CD4-positive, alpha-beta T cell treated with Interleukin-15 for 1 hour (primary cell): ENCODE data around the gene NIM1K.
"Not testable (repeated sequence)": the region's sequence is repeated elsewhere in the genome, so short reads cannot be mapped to it uniquely, and the experiment has no call there.

ENCODE experiments used
- DNase-seq: peaks from one replicate; pipeline ENCODE4 v3.0.0-alpha.2; 2020

Gene NIM1K

DNA sequence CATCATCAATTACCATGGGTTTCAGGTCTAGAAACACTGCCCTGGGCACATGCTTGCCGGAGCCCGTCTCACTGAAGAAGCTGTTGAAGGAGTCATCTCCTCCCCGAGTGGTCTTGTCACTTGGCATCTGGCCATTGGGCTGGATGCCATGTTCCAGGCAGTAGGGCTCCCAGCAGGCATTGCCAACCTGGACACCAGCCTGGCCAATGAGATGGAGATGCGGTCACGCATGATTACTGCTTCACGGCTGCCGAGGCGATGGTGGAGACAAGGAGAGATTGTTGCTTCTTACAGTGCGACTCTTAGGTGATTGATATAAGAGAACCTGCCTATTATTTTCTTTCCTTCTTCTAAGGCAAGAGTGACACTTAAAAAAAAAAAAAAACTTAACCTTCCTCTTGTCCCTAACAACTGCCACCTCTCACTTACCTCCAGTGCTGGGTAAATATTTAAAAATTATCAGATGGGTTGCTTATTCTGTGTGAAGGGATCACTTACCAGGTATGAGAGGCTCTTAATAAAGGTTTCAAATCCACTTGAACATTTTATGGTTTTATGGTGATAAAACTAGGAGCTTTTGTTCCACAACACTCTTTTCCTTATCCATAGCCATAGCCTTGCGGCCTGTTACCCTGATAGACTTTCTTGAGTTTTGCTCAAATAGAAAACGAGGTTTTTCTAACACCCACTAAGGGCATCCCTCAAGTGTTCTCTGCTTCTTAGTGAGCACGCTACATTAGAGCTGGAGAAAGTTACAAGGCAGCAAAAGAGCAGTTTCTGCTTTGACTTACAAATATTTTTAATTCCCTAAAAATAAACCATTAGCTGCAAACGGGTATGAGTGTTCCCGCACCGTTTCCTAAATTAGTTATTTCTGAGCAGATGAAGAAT, 41.2 kb downstream of the NIM1K start:
- DNase-seq: no peak

DNA sequence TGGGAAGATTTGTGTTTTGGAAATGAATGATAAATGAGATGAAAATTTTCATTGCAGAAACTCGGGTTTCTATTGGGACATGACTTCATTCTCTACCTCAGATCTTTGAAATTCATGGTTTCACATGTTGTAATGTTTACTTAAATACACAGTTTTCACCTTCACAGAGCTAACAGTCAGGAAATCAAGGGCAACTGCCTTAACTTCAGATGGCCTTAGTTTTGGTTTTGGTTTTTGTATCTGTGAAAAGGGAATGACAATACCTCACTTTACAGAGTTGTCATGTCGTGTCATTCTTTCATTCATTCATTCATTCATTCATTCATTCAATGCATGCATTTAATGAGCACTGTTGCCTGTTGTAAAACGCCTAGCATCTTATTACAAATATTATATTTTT, 41.9 kb downstream of the NIM1K start:
- no peak for DNase-seq

DNA sequence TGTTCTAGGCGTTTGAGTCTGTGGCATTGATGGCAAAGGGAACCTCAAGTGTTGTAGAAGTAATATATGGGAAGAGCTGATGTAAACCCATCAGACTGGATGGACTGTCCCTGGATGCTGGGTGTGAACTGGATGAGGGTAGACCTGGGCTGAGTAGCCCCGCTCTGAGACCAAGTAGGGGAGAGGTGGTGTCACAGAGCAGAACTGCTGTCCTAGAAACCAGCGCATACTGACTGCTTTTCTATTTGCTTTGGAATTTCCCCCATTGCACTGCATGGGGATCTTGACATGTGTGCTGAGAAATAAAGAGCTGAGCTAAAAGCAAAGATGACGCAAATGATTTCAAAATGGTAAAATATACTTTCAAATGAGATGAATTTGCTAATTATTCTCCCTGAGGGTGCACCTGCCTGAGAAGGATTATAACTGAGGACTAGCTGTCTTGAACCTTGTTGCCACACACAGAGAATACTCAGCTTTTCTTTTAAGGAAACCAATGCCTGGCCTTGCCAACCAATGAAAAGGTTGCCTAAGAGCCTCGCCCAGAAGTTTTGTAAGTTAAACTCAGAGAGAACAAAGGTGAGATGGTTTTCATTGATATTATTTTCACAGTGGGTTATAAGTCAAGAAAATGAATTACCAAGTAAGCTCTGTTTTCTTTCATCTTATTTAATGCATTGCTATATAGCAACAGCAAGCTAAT, 44.8 kb downstream of the NIM1K start:
- no peak for DNase-seq

DNA sequence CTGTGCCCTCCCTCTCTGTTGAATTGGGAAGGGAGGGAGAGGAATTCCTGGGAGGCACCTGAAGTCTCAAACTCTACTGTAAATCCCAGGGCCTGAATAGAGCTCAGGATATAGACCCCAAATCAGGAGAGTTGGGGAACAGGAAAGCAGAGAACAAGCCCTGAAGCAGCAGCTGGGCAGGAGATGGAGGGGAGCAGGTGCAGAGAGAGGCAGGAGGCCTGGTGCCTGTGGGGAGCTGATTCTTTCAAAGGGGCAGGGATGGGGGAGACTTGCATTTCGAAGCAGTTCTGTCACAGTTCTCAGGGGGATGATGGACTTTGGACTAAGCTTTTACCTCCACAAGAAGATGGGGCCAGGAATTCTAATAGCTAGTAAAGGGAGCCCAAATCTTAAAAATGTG, 50.2 kb downstream of the NIM1K start:
- DNase-seq: no peak

DNA sequence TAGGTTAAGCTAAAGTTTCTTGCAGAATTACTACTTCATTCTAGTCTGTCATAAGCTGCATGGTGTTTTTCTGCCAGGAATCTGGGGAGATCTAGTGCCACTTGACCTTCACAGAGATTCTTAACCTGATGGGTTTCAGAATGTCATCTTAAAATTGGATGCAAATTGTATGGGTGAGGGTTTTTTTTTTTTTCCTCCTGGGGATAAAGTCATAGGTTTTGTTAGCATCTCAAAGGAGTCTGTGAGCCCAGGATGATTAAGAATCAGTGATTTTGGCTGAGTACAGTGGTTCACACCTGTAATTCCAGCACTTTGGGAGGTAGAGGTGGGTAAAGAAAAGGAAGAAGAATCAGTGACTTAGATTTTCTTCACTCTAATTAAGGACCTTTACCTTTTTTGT, 51.2 kb downstream of the NIM1K start:
- no peak for DNase-seq

DNA sequence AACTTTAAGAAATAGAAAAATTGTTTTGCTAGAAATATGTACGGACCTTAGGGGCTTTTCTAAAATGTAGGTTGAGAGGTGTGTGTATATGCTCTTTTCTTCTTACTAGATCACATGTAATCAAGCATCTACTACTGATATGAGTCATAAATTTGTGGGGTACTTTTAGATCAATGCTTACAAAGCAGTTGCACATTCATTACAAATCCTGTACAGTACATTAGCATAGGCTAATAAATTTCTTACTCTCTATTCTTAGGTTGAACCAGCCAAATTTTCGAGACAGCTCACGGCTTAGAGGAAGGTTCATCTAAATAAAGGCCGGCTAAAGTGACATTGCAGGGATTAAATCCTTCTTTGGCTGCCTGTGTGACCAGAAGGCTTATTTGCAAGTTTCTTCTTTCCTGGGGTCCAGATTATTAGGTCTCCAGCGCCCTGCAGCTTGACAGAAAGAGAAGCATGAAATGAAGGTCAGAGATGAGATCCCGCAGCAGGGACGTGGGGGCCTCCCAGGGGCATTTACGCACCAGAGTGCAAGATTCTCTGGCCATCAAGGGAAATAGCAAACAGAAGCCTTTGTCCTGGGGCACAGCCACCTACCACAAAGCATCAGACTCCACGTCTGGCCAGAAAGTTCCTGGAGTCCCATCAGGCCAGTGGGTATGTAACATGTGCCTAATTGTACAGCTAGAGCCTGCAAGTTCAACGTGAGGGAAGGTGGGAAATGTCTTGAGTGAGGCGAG, 53.0 kb downstream of the NIM1K start:
- DNase-seq: no peak

DNA sequence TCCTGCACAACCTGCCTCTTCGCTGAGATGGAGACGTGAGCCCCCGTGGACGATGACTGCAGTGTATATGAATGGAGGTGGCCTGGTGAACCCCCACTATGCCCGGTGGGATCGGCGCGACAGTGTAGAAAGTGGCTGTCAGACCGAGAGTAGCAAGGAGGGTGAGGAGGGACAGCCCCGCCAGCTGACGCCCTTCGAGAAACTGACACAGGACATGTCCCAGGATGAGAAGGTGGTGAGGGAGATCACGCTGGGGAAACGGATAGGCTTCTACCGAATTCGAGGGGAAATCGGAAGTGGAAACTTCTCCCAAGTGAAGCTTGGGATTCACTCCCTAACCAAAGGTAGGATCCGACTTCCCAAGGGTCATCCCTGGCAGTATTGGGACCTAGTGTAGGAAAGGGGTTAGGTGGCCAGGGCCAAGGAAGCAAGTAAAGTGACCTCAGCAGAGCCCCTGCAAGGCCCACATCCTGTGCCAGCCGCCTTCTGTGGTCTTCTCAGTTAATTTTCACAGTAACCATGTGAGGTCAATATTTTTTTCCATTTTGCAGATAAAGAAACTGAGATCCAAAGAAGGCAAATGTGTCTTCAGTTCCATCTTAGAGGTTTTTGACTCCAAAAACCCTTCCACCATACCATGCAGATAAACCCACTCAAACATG, 53.8 kb downstream of the NIM1K start:
- no peak for DNase-seq

DNA sequence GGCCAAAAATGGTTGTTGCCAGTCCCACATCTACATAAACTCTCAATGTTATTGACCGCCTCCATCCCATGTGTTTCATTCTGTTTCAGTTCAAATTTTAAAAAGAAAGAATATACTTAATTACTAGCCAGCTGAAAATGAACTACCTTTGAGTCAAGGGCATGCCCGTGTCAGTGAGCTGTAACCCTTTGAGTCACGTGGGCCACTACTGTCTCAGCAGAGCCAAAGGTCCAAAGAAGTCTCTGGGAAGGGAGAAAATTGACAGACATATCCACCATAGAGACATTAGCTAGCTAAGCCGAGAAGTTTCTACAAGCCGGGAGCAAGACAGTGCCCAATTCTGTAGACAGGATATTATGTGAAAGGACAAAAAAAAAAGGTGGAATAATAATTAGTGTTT, 59.7 kb downstream of the NIM1K start:
- no peak for DNase-seq

DNA sequence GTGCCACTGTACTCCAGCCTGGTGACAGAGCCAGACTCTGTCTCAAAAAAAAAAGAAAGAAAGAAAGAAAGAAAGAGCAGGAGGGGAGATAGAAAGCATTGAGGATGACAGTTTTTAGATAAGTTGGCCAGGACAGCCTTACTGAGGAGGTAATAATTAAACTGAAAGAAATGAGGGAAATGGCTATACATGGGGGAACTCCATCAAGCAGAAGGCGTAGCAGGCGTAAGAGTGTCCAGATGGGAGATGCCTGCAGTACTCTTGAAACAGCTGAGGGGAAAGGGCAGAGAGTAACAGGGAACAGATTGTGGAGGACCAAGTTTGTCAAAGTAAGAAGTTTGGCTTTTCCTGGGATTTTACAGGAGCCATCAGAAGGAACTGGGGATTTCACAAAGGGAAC, 63.7 kb downstream of the NIM1K start:
- DNase-seq: no peak

DNA sequence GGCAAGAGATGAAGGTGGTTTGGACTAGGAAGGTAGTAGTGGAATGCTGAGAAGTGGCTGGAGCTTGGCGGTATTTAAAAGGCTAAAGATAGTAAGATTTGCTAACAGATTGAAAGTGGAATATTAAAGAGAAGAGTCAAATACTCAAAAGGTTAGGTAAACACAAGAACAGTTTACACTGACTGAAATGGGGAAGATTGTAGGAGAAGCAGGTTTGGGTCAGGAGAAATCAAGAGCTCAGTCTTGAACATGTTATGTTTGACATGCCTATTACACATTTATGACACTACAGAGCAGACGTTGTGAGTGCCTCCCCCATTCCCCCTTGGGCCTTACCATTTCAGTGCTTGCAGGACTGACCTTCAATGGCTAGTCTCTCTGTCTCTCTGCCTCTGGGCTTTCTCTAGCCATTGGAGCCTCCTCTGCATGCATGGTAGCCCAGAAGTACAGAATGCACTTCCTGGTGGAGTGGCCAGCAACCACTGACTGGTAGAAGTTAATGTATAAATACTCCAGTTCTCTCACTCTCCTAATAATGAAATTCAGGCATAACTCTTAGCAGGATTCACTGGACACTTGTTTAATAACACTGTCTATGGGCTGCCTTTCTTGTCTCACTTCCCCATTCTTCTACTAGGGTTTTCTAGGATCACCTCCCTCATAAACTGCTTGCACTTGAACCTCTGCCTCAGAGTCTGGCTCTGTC, 64.4 kb downstream of the NIM1K start:
- DNase-seq: no peak

DNA sequence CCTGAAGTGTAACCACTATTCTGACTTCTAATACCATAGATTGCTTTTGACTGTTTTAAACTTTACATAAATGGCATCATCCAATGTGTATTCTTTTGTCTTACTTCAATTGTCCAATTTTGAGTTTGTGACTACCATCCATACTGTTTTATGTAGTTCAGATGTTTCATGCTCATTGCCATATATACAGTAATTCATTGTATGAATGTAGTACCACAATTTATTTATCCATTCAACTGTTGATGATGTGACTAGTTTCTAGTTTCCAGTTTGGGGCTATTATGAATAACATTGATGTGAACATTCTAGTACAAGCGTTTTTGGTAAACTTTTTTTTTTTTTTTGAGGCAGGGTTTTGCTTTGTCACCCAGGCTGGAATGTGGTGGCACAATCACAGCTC, 66.1 kb downstream of the NIM1K start:
- DNase-seq: no peak

DNA sequence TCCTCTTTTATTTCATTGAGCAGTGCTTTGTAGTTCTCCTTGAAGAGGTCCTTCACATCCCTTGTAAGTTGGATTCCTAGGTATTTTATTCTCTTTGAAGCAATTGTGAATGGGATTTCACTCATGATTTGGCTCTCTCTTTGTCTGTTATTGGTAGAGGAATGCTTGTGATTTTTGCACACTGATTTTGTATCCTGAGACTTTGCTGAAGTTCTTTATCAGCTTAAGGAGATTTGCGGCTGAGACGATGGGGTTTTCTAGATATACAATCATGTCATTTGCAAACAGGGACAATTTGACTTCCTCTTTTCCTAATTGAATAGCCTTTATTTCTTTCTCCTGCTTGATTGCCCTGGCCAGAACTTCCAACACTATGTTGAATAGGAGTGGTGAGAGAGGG, 70.2 kb downstream of the NIM1K start:
- DNase-seq: not testable (repeated sequence)

DNA sequence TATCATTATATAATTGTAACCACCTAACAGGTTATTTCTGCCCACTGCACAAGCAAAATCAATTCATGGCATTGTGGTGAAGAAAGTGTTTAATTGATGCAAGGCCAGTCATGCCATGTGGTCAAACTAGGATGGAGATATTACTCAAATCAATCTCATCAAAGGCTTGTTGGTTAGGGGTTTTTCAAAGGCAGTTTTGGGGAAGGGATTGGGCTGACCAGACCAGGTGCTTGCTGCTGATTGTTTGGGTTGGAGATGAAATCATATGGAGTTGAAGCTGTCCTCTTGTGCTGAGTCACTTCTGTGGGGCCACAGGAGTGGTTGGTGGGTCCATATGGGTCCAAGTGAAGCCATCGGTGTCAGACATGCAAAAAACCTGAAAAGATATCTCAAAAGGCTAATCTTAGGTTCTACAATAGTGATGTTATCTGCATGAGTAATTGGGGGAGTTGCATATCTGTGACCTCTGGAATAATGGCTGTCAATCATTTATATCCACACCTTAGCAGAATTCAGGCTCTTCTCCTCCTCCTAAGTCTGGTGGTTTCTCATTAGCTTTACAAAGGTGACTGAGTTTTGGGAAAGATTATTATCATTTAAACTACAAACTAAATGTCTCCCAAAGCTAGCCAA, 76.3 kb downstream of the NIM1K start:
- DNase-seq: no peak

DNA sequence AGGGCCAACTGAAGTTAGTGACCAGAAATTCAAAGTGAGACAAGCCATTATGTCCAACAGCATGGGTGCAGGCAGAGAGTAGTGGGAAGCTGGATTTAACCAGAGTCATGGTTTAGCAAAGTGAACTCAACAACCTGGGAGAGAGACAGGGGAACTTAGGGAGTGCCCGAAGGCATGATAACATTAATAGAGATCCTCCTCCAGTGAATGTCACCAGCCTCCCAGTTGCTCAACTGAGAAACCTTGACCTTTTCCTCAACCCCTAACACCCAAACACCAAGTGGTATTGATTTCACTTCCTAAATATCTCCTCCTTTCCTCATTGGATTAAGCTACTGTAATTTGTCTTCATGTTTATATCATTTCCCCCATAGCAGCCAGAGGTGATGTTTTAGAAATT, 78.6 kb downstream of the NIM1K start:
- no peak for DNase-seq

DNA sequence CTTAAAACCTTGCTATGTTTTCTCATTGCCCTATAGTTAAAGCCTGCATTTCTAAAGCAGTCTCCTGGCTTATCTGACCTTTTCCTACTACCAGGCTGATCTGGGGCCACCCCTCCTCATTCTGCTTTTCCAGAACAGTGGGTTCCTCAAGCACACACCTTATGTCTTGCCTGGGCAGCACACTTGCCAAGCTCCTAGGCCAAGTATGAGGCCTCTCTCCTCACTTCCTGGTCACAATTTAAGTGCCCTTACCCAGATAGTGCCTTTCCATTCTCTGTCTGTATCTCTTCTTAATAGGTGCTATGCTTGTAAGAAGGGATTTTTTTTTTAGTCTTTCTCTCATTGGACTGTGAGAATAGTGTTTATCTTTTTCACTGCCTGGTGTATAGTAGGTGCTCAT, 81.5 kb downstream of the NIM1K start:
- DNase-seq: no peak

DNA sequence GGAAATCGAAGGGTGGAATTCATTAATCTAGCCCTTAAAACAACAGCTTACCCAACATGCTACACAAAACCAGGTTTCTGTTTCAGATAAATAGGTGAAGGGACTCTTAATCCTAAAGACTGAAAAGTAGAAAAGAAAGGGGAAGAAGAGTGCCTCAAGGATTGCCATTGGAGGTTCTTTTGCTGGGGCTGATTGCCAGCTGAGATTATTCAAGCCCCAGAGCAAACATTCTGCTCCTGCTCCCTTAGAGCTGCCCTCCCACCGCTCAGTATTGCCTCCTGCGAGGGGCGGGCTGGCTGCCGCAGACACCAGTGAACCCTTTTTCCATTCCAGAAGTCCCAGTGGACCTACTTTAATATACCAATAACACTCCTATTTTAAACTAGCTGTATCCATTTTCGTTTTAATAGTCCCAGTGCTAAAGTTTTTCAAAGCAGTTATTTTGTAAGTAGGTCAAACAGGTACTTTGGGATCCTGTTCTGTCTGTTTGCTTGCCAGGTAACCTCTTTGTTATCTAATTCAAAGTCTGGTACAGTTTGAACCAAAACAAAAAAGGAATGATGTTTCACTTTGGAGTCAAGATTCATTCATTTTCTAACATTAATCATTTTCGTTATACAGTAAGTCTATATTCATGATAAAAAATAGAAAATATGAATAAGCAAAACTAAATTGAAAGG, 82.5 kb downstream of the NIM1K start:
- DNase-seq: no peak

DNA sequence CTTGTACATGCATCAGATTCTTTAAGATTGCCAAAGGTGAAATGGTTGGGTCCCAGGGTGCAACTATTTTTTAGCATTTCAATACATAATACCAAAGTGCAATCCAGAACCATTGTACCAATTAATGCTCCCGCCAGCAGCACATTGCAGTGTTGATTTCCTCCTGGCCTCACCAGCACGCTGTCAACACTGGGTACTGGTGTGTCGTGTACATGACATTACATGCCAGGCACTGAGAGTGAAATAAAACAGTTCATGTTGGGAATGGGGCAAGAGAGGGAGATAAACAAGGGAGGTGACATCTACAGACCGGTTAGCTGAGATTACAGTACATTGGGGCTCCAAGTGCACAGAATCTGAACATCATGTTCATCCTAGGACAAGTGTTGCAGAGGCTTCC, 83.4 kb downstream of the NIM1K start:
- DNase-seq: no peak

DNA sequence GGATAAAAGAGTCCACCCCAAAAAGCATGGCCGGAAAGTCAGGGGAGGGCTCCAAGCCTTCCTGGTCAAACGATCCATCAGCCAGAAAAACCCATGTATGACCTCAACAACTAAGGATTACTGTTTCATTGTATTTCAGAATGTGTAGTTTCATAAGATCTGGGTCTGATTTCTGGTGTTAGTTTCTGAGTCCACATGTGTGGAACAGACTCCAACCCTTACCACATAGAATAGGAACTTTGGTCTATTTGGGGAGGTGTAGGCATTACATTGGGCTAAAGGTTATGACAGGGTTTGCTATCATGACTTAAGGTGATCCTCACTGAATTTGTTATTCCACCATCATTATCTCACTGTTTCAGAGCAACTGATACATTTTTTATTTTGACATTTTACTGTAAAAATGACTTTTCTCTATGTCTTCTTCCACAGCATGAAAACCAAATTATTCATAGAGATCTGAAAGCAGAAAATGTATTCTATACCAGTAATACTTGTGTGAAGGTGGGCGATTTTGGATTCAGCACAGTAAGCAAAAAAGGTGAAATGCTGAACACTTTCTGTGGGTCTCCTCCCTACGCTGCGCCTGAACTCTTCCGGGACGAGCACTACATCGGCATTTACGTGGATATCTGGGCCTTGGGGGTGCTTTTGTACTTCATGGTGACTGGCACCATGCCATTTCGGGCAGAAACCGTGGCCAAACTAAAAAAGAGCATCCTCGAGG, 87.7 kb downstream of the NIM1K start:
- no peak for DNase-seq

DNA sequence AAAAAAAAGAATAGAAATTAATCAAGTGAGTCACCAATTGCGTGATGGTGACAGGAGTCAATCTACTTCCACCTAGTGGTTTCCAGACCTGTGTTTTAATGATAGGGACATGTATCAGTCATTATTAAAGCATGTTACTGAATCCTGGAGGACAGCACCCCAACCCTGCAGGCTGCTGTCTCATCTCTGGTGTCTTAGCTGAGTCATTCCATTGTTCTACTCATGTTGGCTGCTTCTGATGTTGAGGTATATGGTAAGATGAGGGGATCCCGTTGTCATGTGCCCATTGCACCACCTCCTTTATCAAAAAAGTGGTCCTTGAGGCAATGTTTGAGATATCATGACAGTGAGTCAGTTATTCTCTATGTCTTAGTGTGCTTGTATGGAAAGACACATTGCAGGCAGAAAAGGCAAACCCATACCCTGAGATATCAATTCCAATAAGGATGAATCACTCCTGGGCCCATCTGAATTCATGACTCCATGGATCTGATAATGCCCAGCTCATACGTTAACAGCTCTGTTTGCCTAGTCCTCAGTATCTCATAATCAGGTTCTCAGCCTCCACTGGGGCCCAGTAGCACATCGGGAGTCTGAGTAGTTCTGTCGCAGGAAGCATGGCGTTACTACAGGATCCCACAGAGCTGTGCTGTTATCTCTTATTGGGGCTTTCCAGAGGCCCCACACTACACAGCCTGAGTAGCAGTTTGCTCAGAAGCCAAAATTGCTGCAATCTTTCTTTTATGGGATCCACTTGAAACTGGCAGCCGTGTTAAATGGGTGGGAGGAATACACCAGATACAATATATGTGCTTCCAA, 90.0 kb downstream of the NIM1K start:
- DNase-seq: no peak

DNA sequence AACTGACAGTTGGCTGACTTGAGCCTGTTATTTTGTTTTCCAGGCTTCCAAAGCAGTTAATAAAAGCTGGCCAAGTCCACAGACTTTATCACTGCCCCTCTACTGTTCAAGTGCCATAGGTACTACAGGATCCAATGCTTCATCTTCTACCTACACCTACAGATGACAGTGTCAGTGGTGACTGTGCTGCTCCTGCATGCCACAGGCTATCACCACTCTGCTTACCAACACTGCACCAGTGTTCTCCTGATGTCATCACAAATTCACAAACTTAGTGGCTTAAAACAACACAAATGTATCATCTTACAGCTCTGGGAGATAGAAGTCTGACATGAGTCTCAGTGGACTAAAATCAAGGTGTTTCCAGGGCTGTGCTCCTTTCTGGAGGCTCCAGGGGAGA, 94.6 kb downstream of the NIM1K start:
- DNase-seq: no peak
